HG03025 (cell line): ENCODE data around the gene NDUFA5.

Source experiments
- ATAC-seq: cut with Tn5 transposase; IDR thresholded peaks from one replicate; pipeline ENCODE4 v1.9.1; 2021; ENCODE audit warnings: mild to moderate bottlenecking, moderate library complexity; ENCODE audit not compliant: unreplicated experiment, low FRiP score

Gene NDUFA5

GRCh38 chr7:123557398-123558288 lies at the start of gene NDUFA5:
NDUFA5 (minus strand) TSS chr7:123557818; CDS start chr7:123557795, 23 bp downstream.
- peak; percentile 97 for ATAC-seq

GRCh38 chr7:123604739-123605138 lies 47.1 kb upstream of the NDUFA5 start:
- no peak for ATAC-seq

- ATAC-seq = no peak
Observed at GRCh38 chr7:123602648-123603047, 45.0 kb upstream of the NDUFA5 start.

- ATAC-seq = no peak
Observed at GRCh38 chr7:123601530-123601929, 43.9 kb upstream of the NDUFA5 start, which contains the start of gene ASB15. ASB15 (plus strand) TSS chr7:123601821; CDS start chr7:123614503, 12,682 bp downstream.

- ATAC-seq = no peak
Observed at GRCh38 chr7:123600876-123601275, 43.3 kb upstream of the NDUFA5 start.

GRCh38 chr7:123599766-123600165 lies 42.1 kb upstream of the NDUFA5 start:
- no peak for ATAC-seq

GRCh38 chr7:123598657-123599056 lies 41.0 kb upstream of the NDUFA5 start:
- no peak for ATAC-seq

- ATAC-seq = no peak
Observed at GRCh38 chr7:123594813-123595241, 37.2 kb upstream of the NDUFA5 start.

GRCh38 chr7:123588376-123588775 lies 30.8 kb upstream of the NDUFA5 start:
- no peak for ATAC-seq

- no peak for ATAC-seq
Observed at GRCh38 chr7:123583821-123584220, 26.2 kb upstream of the NDUFA5 start.

- no peak for ATAC-seq
Observed at GRCh38 chr7:123581162-123581459, 23.5 kb upstream of the NDUFA5 start.

- no peak for ATAC-seq
Observed at GRCh38 chr7:123580406-123581161, 23.0 kb upstream of the NDUFA5 start.

- no peak for ATAC-seq
Observed at GRCh38 chr7:123579416-123579815, 21.8 kb upstream of the NDUFA5 start.

- ATAC-seq = no peak
Observed at GRCh38 chr7:123573896-123574467, 16.4 kb upstream of the NDUFA5 start.

GRCh38 chr7:123573341-123573740 lies 15.7 kb upstream of the NDUFA5 start:
- no peak for ATAC-seq

GRCh38 chr7:123571684-123572083 lies 14.1 kb upstream of the NDUFA5 start:
- no peak for ATAC-seq

GRCh38 chr7:123571187-123571586 lies 13.6 kb upstream of the NDUFA5 start:
- ATAC-seq = no peak

GRCh38 chr7:123570390-123571182 lies 13.0 kb upstream of the NDUFA5 start:
- no peak for ATAC-seq

GRCh38 chr7:123569352-123570010 lies 11.9 kb upstream of the NDUFA5 start:
- no peak for ATAC-seq

GRCh38 chr7:123562121-123562520 lies 4.5 kb upstream of the NDUFA5 start:
- no peak for ATAC-seq
